Measurements from ENCODE around the gene ZSCAN5A.

- TF ChIP-seq CTCF (conservative IDR thresholded peaks at IDR 0.05 in 1 of 2, IDR thresholded peaks at IDR 0.05 in 1 of 2; ENCODE audit: low read depth in 1 of 2, low read length in 2 of 2) (no peak), EZH2 (IDR thresholded peaks at IDR 0.05; ENCODE audit: low read length, missing control alignments) (no peak)
Observed at GRCh38 chr19:56290104-56290503, 24.5 kb downstream of the ZSCAN5A start.
